HG03354 (cell line): ENCODE measurements around the gene C14orf132.

Experiments used
- ATAC-seq: cut with Tn5 transposase; IDR thresholded peaks from one replicate; pipeline ENCODE4 v1.9.1; 2021; ENCODE audit warnings: mild to moderate bottlenecking; ENCODE audit not compliant: unreplicated experiment, poor library complexity, severe bottlenecking

The C14orf132 gene

GRCh38 chr14:96109596-96110355 lies 70.6 kb downstream of the C14orf132 start:
- ATAC-seq, result no peak

GRCh38 chr14:96112032-96112431 lies 72.9 kb downstream of the C14orf132 start:
- no peak for ATAC-seq

- ATAC-seq, result no peak
These were observed 74.8 kb downstream of the C14orf132 start for GRCh38 chr14:96114002-96114401.

- ATAC-seq, result no peak
These were observed 78.1 kb downstream of the C14orf132 start for GRCh38 chr14:96117101-96117897.

GRCh38 chr14:96117960-96118359 lies 78.8 kb downstream of the C14orf132 start:
- no peak for ATAC-seq

- no peak for ATAC-seq
These were observed 79.2 kb downstream of the C14orf132 start for GRCh38 chr14:96118391-96118790.

- no peak for ATAC-seq
These were observed 80.8 kb downstream of the C14orf132 start for GRCh38 chr14:96119947-96120346.

- ATAC-seq, result no peak
These were observed 81.2 kb downstream of the C14orf132 start for GRCh38 chr14:96120392-96120791.

GRCh38 chr14:96120941-96121340 lies 81.8 kb downstream of the C14orf132 start:
- ATAC-seq, result no peak

GRCh38 chr14:96121660-96122395 lies 82.7 kb downstream of the C14orf132 start:
- no peak for ATAC-seq

GRCh38 chr14:96122496-96122895 lies 83.3 kb downstream of the C14orf132 start:
- ATAC-seq, result no peak

- no peak for ATAC-seq
These were observed 86.4 kb downstream of the C14orf132 start for GRCh38 chr14:96125536-96125935.

GRCh38 chr14:96126339-96126782 lies 87.2 kb downstream of the C14orf132 start:
- peak; percentile 47 for ATAC-seq

- no peak for ATAC-seq
These were observed 87.7 kb downstream of the C14orf132 start for GRCh38 chr14:96126783-96127271.

GRCh38 chr14:96129128-96129736 lies 90.1 kb downstream of the C14orf132 start:
- no peak for ATAC-seq

GRCh38 chr14:96130391-96130790 lies 91.2 kb downstream of the C14orf132 start:
- no peak for ATAC-seq

- no peak for ATAC-seq
These were observed 91.7 kb downstream of the C14orf132 start for GRCh38 chr14:96130854-96131253.

GRCh38 chr14:96131836-96132235 lies 92.7 kb downstream of the C14orf132 start:
- no peak for ATAC-seq

- no peak for ATAC-seq
These were observed 95.3 kb downstream of the C14orf132 start for GRCh38 chr14:96134508-96134907.

GRCh38 chr14:96135285-96135684 lies 96.1 kb downstream of the C14orf132 start:
- ATAC-seq, result no peak
